Kidney (tissue), 14 donors: Measurements from ENCODE around the gene ZNF718. TPM values are rescaled to one million over a fixed set of nuclear protein-coding genes. Genes with fewer than 3 reads are reported as not detected.
"Not testable (repeated sequence)": the region's sequence is repeated elsewhere in the genome, so short reads cannot be mapped to it uniquely, and the experiment has no call there.

Experiments used
- DNase-seq, 5 donors: peaks; one replicate each; pipeline ENCODE4 v3.0.0-alpha.2; 2013 to 2020
- FAIRE-seq: peaks from 2 replicates; lab custom pipeline; 2012; peaks lifted over from hg19 to GRCh38; lab: Jason Lieb, UNC
- H3K27ac ChIP-seq, 2 donors: one replicate each; pipeline ENCODE4 v1.7.0; 2013; ENCODE audit warnings: low read depth in 2 of 2, low read length in 2 of 2, inconsistent platforms in 1 of 2
- H3K27me3 ChIP-seq: one replicate; pipeline ENCODE4 v1.7.1; 2013; ENCODE audit warnings: low read length, inconsistent platforms; ENCODE audit not compliant: control insufficient read depth, insufficient read depth
- H3K36me3 ChIP-seq, 3 donors: one replicate each; pipeline versions ENCODE4 v1.7.0 to v1.7.1; 2013; ENCODE audit warnings: low read length in 3 of 3, control low read depth in 1 of 3, inconsistent platforms in 1 of 3; ENCODE audit not compliant: insufficient read depth in 3 of 3, control insufficient read depth in 2 of 3
- H3K4me1 ChIP-seq, 3 donors: one replicate each; pipeline versions ENCODE4 v1.7.0 to v1.7.1; 2013; ENCODE audit warnings: low read length in 3 of 3, inconsistent platforms in 1 of 3, low read depth in 1 of 3; ENCODE audit not compliant: control insufficient read depth in 2 of 3, insufficient read depth in 2 of 3
- H3K4me3 ChIP-seq, 3 donors: one replicate each; pipeline versions ENCODE4 v1.7.0 to v1.8.1; 2013; ENCODE audit warnings: low read length in 3 of 3, control low read depth in 1 of 3, inconsistent platforms in 1 of 3
- H3K9ac ChIP-seq, 3 donors: one replicate each; pipeline versions ENCODE4 v1.7.0 to v1.7.1; 2013; ENCODE audit warnings: low read length in 3 of 3, control low read depth in 1 of 3, inconsistent platforms in 1 of 3
- H3K9me3 ChIP-seq, 3 donors: one replicate each; pipeline versions ENCODE4 v1.7.0 to v1.7.1; 2013; ENCODE audit warnings: low read length in 3 of 3, control low read depth in 1 of 3, inconsistent platforms in 1 of 3; ENCODE audit not compliant: control insufficient read depth in 2 of 3, insufficient read depth in 1 of 3
- CTCF ChIP-seq: IDR thresholded peaks from 3 replicates; pipeline ENCODE4 v1.5.1; 2012; ENCODE audit warnings: mild to moderate bottlenecking, moderate library complexity, borderline replicate concordance; ENCODE audit not compliant: insufficient read depth; ENCODE audit errors: extremely low read depth
- intact Hi-C: fragments of 100-400 bp; cut with DNase I; formaldehyde crosslinking; loops from one replicate; pipeline ENCODE4 v1.11.1; 2022
- polyA plus RNA-seq: library from polyadenylated mRNA; stranded (reverse); fragments of 350-450 nt; fragmentation: Illumina TruSeq; extraction: RNeasy Lipid Tissue Mini Kit (QIAGEN cat#74804); gene quantifications from one replicate; pipeline ENCODE4 v1.2.3, GENCODE V29; 2014; ENCODE audit warnings: low read depth, low replicate concordance; ENCODE audit not compliant: insufficient read depth
- total RNA-seq: library from RNA; stranded (reverse); fragmentation: NEBNext Ultra II Directional; extraction: Animal tissue kit (Norgen Biotek cat#: 25700); gene quantifications from one replicate; pipeline ENCODE4 v1.2.1, GENCODE V29; 2021
- donor health status: control.
- donor health status: control.
- donor health status: control.
- donor health status: control.
- donor health status: control.
- donor health status: DM: yes; HTN: yes; CAD: no.
- donor health status: Normal renal cell carcinoma (clear cell type).

ZNF718 gene
- total and polyA plus RNA-seq, 2 donors from 2014 or later, result 1.7 to 10.3 TPM

- Histone ChIP-seq H3K9ac (peak overlapping the region; percentile 63 to 69 (median 64)), H3K27me3 (no peaks in the 10 kb centered on the region), H3K9me3 (no peaks in the 10 kb centered on the region), H3K4me1 (no peaks in the 10 kb centered on the region), H3K36me3 (no peaks in the 10 kb centered on the region), H3K4me3 (peak overlapping the region; percentile 76 to 83 (median 79)), H3K27ac (peak overlapping the region; percentile 55 to 74)
- peak; percentile 89 to 95 (median 92) for DNase-seq
- no peak for TF ChIP-seq CTCF
- intact Hi-C loops, result no loop called here
- FAIRE-seq, result no peak
Observed at GRCh38 chr4:212438-213188, 88.3 kb downstream of the ZNF718 start.

GRCh38 chr4:213189-213535 is 88.9 kb downstream of the ZNF718 start:
- FAIRE-seq, H3K4me1 ChIP-seq, intact Hi-C loops, H3K27me3 ChIP-seq, H3K36me3 ChIP-seq, H3K9me3 ChIP-seq, H3K27ac ChIP-seq: not testable (repeated sequence)
- DNase-seq, result peak in 3 of 5 donors; percentile 47 to 58 (median 57)
- Histone ChIP-seq H3K9ac (peak overlapping the region; percentile 49 to 69 (median 63)), H3K4me3 (peak overlapping the region; percentile 53 to 83 (median 54))

Other genes with a start within 250 kb of the ZNF718 start
- gene ZNF595, start 71.2 kb upstream of the ZNF718 start, total RNA-seq, result 18.3 TPM
- gene ZNF595, start 71.2 kb upstream of the ZNF718 start, polyA plus RNA-seq, result 6.0 TPM
- not detected for gene ZNF732, start 181.0 kb downstream of the ZNF718 start, total RNA-seq
- not detected for gene ZNF732, start 181.0 kb downstream of the ZNF718 start, polyA plus RNA-seq
- 26.6 TPM for gene ZNF141, start 213.3 kb downstream of the ZNF718 start, total RNA-seq
- 5.9 TPM for gene ZNF141, start 213.3 kb downstream of the ZNF718 start, polyA plus RNA-seq